HG03457 (cell line): ENCODE data around the gene PIWIL4.
"Not testable (repeated sequence)": the region's sequence is repeated elsewhere in the genome, so short reads cannot be mapped to it uniquely, and the experiment has no call there.

Experiments used
- ATAC-seq: cut with Tn5 transposase; IDR thresholded peaks from one replicate; pipeline ENCODE4 v1.9.1; 2021; ENCODE audit warnings: moderate number of reproducible peaks; ENCODE audit not compliant: unreplicated experiment

Gene PIWIL4

DNA sequence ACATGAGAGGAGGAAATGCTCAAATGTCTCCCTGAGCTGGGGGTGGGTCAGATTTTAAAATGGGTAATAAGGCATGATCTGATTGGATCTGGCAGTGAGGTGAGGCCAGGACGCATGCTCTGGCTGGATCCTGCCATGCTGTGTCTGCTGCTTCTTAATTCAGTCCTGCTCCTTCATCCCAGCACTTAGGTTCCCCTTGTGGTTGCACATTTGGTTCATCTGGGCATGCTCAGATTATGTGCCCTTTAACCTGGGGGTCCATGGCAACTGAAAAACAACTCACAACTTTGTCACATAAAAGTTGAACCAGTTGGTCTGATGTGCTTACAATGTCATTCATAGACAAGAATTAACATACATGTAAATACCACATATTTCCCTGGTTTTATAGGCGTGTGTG lies 67.9 kb downstream of the PIWIL4 start:
- no peak for ATAC-seq

DNA sequence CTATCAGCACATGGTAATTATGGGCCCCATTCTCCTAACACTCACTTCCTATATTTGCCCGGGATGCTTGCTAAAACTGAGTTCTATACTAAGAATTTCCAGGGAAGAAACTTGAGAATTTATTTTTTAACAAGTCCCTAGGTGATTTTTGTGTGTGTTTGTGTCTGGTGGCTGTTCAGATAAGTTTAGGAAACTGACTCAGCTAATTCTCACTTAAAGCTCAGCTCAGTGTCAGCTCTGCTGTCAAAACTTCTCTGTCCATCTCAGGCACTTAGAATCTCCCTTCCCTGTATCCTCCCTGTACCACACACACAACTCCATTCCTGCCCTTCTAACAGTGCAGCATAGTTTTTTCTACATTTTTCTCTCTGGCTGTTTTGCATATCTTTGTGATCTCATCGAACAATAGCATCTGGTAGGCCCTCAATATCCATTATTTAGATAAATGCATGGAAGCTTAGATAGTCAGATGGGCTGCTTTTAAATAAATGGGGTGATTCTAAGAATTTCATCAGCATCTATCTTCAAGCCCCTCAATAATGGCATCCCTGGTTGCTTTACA lies 69.3 kb downstream of the PIWIL4 start:
- ATAC-seq = no peak

DNA sequence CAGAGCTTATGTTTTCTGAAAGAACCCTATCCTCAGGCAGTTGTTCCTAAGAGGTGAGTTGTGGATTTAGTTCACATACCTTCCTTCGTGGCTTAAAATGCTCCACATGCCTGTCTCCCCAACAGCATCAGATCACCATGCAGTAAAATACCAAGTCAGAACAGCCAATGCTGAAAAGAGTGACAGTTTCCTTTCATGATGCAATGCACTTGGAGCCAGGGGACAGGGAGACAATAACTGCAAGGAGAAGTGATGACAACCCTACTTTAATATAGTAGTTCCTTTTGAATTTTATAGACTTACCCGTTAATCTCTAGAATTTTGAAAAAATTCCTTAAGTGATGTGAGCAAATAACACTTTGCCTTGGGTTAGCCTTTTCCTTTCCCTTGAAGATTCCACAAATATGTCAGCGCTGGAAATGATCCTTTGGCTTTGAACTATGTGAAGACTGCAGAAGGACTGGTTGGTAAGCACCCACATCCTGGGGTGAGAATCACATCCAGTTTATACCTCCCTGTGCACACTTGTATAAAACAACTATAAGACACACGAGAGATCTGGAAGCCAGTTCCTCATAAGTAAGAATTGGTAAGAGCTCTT lies 71.2 kb downstream of the PIWIL4 start:
- ATAC-seq = no peak

DNA sequence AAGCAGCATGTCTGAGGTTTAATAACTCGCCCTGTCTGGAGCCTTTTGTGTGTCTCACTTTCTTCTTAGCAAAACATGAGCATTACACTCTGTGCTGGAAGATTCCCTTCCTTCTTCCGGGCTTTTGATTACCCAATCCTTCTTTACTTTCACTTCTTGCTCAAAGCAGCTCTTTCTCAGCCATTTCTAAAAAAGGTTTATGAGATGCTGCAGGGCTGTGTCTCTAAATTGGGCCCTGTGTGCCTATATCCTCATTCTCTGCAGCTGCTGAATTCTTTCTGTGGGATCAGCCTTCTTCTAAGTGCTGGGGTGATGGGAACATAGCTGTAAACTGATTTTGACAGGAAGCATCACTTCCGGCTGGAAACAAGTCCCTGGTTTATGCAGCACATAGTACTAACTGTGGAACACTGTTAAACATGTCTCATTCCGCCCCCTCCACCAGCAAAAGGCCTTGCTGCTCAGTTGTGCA lies 71.8 kb downstream of the PIWIL4 start:
- no peak for ATAC-seq

DNA sequence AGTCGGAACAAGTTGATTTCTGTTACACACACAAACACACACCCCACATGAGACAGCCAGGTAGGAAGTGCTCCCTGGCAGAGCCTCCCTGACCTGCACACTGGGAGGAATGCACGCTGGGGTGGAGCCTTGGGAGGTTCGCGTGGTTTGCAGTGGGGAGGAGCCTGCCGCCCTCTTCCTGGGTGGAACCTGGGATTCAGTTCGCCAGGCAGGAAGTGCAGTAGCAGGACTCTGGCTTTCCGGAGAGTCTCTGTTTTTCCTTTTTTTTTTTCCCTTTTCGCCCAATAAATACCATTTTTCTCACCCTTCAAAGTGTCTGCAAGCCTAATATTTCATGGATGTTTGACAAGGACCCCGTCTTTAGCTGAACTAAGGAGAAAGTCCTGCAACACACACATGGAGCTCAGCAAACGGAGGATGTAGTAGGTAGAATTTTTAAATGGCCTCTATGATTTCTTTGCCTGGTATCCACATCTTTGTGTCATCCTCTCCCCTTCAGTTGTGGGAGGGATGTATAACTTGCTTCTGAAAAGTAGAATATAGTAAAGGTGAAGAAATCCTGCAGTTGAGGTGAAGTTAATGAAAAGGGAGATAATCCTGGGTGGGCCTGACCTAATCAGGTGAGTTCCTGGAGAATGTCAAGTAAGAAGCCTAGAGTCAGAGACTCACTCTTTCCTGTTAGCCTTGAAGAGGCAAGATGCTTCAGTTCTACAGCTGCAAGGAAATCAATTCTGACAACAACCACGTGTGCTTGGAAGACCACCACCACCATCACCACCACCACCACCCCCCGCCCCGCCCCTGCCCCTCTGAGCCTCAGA lies 72.9 kb downstream of the PIWIL4 start:
- no peak for ATAC-seq

DNA sequence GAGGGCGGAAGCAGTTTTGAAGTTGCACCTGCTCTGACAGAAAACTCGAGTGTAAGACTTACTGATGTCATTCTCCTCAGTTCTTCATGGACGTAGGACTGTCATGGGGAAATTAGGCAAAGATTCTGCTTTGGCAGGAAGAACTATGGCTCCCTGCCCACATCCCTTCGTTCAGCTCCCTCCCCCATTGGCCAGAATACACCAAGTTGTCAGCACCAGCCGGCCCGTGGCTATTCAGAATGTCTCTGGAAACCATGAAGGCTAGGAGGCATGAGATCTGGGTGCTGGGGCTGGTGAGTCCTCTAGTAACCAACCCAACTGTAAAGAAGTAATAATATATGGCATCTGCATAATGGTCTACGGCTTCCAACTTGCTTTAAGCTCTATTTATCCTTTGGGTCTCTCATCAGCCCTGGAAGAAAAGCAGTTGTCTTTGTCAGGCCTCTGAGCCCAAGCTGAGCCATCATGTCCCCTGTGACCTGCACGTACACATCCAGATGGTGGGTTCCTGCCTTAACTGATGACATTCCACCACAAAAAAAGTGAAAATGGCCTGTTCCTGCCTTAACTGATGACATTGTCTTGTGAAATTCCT lies 74.1 kb downstream of the PIWIL4 start:
- no peak for ATAC-seq

DNA sequence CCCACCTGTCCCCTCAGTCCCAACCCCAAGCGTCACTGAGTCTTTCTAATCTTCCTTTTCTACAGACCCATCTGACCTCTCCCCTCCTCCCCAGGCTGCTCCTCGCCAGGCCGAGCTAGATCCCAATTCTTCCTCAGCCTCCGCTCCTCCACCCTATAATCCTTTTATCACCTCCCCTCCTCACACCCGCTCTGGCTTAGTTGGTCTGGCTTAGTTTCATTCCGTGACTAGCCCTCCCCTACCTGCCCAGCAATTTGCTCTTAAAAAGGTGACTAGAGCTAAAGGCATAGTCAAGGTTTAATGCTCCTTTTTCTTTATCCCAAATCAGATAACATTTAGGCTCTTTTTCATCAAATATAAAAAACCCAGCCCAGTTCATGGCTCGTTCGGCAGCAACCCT lies 76.0 kb downstream of the PIWIL4 start:
- ATAC-seq = not testable (repeated sequence)

DNA sequence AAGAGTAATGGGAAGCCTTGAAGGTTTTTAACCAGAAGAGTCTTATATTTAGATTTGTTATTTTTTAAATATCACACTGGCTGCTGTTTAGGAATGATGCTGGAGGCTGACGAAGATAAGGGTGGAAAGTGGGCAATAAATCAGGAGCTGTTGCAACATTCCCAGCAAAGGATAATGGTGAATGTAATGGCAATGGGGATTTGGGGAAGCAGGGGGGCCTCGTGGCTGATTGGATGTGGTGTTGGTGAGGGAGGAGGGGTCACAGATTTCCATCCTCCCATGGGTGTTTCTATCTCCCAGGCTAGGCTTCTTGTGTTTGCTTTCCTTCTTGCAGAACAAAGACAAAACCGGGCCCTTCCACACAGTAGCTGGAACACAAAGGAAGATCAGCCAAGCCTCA lies 80.8 kb downstream of the PIWIL4 start:
- no peak for ATAC-seq

DNA sequence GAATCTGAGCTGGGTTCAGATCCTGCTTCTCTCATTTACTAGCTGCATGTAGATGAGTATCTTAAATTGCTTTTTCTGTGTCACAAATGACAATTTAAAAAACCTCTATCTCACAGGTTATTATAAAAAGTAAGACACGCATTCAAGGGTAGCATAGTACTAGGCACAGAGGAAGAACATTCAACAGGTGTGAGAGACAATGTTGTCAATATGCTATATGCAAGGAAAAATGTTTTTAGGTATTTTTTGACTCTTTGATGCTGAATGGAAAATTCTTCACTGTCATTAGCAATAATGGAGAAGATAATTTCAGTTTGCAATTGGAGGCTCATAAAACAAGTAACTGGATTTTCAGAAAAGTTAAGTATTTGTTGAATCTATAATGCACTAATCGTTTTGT lies 81.6 kb downstream of the PIWIL4 start:
- ATAC-seq = no peak

DNA sequence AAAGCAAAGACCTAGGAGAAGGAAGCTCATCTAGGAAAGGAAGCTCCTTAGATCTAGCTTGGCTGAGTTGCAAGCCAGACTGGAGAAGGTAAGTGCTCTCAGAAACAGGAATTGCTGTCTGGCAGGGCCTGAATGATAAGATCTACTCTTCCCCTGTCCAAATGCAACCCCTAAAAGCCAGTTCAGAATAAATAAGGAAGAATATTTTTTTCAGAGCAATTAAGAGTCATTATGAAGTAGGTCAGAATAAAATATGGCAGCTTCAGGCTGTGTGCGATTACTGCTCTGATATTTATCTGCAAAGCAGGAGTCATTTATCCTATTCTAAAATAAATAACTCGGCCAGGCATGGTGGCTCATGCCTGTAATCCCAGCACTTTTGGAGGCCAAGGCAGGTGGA lies 82.1 kb downstream of the PIWIL4 start:
- ATAC-seq = no peak

DNA sequence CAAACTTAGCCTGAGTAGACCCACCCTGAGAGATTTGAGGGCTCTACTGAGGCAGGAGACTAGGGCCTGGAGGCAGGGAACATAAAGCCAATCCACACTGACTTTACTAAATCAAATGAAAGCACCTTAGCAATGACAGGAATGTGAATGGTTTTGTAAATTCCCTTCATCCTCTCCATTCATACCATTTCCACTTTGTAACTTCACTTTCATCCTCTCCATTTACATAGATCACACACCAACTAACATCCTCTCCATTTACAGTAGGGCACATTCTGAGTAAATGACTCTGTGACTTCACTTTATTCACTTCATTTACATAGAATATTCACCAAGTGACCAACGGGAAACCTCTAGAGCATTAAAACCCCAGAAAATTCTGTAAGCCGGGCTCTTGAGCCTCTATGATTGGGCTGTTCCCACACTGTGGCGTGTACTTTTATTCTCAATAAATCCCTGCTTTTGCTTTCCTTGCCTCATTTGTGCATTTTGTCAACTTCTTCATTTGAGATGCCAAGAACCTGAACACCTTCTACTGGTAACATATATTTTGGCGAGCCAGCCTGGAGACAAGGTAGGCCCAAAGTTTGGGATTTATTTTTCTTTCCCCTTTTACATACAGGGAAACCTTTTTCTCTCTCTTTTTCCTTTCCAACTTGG lies 82.9 kb downstream of the PIWIL4 start:
- no peak for ATAC-seq

DNA sequence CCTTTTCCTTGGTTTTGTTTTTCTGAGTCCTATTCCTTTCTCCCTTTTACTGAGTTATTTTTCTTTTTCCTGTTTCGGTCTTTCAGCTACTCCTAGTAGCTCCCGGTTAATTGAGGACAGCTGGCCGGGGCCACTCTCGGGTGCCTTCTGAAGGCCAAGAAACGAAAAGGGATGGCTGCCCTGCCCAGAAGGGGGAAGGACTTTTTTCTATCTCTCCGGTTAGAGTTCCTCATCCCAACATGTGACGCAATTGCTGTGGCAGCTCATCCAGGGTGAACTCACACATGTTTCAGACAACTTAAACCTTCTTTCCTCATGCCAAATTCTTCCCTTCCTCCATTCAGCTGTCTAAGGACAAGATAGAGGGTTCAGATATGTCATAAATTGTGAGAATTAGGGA lies 83.6 kb downstream of the PIWIL4 start:
- ATAC-seq = no peak

DNA sequence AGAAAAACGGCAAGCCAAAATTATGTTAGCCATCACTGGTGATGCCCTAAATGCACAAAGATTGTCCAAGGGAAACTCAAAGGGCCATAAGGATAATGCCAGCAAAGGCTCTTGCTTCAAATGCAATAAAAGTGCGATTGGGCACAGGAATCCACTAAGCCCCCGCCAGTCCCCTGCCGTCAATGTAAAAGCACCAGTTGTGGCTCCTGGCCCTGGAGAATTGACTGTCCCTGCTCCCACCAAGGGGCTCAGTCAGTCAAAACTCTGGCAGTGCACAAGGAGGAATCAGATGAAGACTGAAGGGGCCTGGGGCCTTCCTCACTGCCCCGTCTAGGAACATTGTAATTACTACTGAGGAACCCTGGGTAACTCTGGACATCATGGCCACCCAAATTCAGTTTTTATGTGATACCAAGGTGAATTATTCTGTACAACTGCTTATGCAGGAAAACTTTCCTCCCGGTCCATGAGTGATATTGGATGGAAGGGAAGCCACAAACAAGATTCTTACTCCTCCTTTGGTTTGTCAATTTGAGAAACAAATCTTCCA lies 85.6 kb downstream of the PIWIL4 start:
- no peak for ATAC-seq

DNA sequence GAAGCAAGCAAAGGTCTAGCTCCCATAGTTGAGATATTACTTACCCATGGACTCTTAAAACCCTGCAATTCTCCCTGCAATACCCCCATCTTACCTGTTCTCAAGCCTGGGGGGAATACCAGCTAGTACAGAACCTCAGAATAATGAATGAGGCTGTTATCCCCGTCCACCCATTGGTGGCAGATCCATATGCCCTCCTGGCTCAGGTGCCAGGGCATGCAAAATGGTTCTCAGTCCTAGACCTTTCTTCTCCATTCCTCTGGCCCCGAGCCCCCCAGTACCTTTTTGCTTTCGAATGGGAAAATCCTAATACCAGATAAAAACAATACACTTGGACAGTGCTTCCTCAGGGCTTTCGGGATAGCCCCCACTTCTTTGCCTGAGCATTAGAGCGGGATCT lies 86.4 kb downstream of the PIWIL4 start:
- no peak for ATAC-seq

DNA sequence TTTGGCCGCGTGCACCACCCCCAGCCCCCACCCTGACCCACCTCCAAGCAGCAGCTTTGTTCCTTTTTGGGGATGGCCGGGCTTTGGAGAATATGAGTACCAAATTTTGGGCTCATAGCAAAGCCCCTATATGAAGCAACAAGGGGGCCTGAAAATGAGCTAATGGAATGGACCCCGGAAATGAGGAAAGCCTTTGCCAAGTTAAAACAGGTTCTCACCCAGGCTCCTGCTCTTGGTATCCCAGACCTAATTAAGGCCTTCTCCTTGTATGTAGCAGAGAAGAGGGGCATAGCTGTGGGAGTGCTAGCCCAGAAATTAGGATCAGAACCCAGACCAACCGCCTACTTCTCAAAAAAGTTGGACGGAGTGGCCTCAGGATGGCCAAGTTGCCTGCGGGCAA lies 87.0 kb downstream of the PIWIL4 start:
- no peak for ATAC-seq

DNA sequence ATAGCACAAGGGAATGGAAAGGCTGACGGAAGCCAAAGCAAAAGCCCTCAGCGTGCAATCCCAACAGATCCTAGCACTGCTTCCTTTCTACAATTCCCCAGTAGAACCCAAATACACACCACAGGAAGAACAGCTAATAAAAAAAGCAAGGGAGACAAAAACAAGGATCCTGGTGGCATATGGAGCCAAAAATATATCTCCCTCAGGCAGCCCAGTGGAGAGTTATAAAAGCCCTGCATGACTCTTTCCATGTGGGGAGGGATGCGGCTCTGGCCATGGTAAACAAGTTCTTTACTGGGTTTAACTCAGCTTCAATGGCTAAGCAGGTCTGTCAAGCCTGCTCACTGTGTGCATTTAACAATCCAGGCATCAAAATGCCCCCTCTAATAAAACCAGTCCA lies 88.1 kb downstream of the PIWIL4 start:
- no peak for ATAC-seq

DNA sequence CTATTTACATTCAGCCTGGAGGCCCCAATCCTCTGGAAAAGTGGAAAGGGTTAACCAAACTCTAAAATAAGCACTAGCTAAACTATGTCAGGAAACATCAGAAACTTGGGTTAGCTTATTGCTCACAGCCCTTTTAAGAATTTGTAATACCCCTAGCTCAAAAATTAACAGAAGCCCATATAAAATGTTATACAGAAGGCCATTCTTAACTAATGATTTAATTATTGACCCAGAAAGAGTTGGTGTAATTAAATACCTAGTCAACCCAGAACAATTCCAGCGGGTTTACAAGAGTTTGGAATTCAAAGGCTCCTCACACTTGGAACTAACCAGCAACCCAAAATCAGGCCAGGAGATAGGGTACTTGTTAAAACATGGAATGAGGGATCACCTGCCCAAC lies 88.8 kb downstream of the PIWIL4 start:
- no peak for ATAC-seq

DNA sequence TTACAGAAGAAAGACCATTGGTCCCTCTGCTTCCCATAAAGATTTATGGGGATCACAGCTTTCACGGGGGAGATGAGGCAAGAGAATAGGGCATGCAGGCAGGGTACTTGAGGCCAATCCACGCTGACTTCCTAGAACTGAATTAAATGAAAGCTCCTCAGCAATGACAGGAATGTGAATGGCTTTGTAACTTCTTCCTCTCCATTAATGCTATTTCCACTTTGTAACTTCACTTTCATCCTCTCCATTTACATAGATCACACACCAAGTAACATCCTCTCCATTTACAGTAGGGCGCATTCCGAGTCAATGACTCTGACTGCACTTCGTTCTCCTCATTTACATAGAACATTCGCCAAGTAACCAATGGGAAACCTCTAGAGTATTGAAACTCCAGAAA lies 89.8 kb downstream of the PIWIL4 start:
- no peak for ATAC-seq

DNA sequence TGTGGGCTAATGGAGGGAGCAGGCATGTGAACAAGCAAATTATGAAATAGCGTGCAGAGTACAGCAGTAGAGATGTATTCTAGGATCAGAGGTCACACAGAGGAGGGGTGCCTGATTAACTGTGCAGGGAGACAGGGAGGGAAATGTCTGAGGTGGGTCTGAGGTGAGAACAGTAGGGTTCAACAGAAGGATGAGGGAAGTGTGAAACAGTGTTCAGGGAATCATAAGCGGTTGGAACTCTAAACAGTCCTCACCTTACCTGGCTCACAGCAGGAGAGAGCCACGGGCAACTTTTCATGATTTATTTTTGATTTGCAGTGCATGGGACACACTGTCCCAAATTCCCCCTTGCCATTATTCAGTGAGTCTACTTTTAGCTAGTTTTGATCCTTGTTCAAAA lies 90.5 kb downstream of the PIWIL4 start:
- ATAC-seq = no peak

DNA sequence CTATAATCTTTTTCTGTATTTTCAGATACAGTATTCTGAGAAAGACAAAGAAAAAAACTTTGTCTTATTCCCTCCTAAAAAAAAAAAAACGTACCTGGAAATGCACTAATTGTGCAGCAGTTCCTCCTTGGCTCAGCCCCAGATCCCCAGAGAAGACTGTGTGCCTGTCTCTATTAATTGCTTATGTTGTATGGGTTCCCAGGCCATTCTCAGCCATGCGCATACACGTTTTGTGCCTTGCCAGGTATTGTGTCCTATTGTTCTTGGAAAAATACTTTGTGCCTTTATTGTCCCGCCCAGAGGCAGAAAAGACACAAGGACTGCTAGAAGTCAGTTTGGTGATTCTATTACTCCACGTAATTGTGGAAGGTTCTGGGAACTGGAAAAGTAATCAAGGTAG lies 91.2 kb downstream of the PIWIL4 start:
- ATAC-seq = no peak

DNA sequence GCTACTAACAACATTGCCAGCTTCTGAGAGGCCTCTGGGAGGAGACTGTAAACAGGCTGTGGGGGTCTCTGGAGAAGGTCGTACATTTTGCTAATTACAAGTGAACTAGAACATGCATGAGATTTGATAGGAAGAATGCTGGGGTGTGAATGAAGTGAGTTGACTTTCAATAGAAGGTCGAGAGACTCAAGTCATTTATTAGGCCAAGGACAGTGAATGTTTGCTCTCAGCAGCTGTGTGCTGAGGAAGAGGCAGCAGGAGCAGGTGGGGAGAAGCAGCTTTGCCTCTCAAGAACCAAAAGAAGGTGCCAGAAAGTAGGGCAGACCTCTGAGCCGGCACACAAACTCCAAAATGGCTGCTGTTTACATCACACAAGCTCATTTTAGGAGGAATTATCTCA lies 91.7 kb downstream of the PIWIL4 start:
- no peak for ATAC-seq
